Vagina (tissue), 2 donors: ENCODE data around the gene GNAQ.

Source experiments
- POLR2AphosphoS5 ChIP-seq, 2 donors: sonication (generic); formaldehyde crosslinking; IDR thresholded peaks; one replicate each; pipeline ENCODE4 v1.9.0; 2017; ENCODE audit warnings: antibody characterized with exemption in 2 of 2, mild to moderate bottlenecking in 2 of 2, low read depth in 1 of 2; ENCODE audit not compliant: insufficient read depth in 1 of 2
- TF ChIP-seq, protein P1 (sequence below), 3 experiments: fragments of 450-650 bp in 2 of 3; fragments of 200-600 bp in 1 of 3; sonication (generic) in 1 of 3; IDR thresholded peaks; one replicate each; pipeline ENCODE4 v1.5.1; 2017 to 2019; ENCODE audit warnings: antibody characterized with exemption in 3 of 3, mild to moderate bottlenecking in 2 of 3, moderate library complexity in 2 of 3

DNA sequence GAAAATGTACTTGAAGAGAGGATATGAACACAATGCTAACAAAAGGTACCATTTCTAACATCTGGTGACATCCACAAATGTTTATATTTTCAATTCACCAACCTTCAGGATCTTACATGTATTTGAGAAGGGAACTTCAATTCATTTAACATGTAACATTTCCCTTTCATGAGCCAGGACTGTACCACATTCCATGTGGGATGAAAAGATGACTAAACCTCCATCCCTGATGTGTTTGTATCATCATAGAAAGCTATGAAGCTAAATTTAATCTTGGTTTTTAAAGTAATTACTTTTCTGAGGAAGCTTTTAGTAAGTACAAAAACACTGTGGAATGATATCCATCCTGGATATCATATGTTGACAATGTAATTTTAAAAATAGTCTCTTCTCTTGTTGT, 305.3 kb downstream of the GNAQ start:
- no peak for TF ChIP-seq POLR2AphosphoS5 (IDR thresholded peaks at IDR 0.05; ENCODE audit: insufficient read depth in 1 of 2, low read depth in 1 of 2)
- TF ChIP-seq, protein P1, sequence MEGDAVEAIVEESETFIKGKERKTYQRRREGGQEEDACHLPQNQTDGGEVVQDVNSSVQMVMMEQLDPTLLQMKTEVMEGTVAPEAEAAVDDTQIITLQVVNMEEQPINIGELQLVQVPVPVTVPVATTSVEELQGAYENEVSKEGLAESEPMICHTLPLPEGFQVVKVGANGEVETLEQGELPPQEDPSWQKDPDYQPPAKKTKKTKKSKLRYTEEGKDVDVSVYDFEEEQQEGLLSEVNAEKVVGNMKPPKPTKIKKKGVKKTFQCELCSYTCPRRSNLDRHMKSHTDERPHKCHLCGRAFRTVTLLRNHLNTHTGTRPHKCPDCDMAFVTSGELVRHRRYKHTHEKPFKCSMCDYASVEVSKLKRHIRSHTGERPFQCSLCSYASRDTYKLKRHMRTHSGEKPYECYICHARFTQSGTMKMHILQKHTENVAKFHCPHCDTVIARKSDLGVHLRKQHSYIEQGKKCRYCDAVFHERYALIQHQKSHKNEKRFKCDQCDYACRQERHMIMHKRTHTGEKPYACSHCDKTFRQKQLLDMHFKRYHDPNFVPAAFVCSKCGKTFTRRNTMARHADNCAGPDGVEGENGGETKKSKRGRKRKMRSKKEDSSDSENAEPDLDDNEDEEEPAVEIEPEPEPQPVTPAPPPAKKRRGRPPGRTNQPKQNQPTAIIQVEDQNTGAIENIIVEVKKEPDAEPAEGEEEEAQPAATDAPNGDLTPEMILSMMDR (IDR thresholded peaks at IDR 0.05): no peak
